OCI-M2 (cell line): ENCODE measurements around the gene ZW10.
"Not testable (repeated sequence)": the region's sequence is repeated elsewhere in the genome, so short reads cannot be mapped to it uniquely, and the experiment has no call there.

Source experiments
- DNase-seq: peaks from one replicate; lab custom pipeline; 2025; ENCODE audit not compliant: unreplicated experiment; lab: John Stamatoyannopoulos, UW

Gene ZW10

GRCh38 chr11:113763040-113763439 lies 10.5 kb downstream of the ZW10 start:
- not testable (repeated sequence) for DNase-seq

- DNase-seq = no peak
These were observed 13.3 kb downstream of the ZW10 start for GRCh38 chr11:113760241-113760640.

- DNase-seq = no peak
These were observed 20.6 kb downstream of the ZW10 start for GRCh38 chr11:113752932-113753331.

GRCh38 chr11:113736323-113736722 lies 37.2 kb downstream of the ZW10 start:
- DNase-seq = no peak

GRCh38 chr11:113732092-113732491 lies 41.4 kb downstream of the ZW10 start:
- DNase-seq = no peak

- DNase-seq = no peak
These were observed 42.4 kb downstream of the ZW10 start for GRCh38 chr11:113730887-113731726.

GRCh38 chr11:113729456-113729855 lies 44.0 kb downstream of the ZW10 start:
- no peak for DNase-seq

GRCh38 chr11:113728814-113729213 lies 44.7 kb downstream of the ZW10 start:
- no peak for DNase-seq

- DNase-seq = no peak
These were observed 47.6 kb downstream of the ZW10 start for GRCh38 chr11:113725913-113726312.

GRCh38 chr11:113725407-113725806 lies 48.1 kb downstream of the ZW10 start:
- no peak for DNase-seq

GRCh38 chr11:113724778-113725177 lies 48.7 kb downstream of the ZW10 start:
- no peak for DNase-seq

- DNase-seq = no peak
These were observed 49.7 kb downstream of the ZW10 start for GRCh38 chr11:113723787-113724186.

GRCh38 chr11:113722934-113723333 lies 50.6 kb downstream of the ZW10 start:
- DNase-seq = no peak

- DNase-seq = no peak
These were observed 51.3 kb downstream of the ZW10 start for GRCh38 chr11:113722221-113722620.

- no peak for DNase-seq
These were observed 51.9 kb downstream of the ZW10 start for GRCh38 chr11:113721462-113722066.

- not testable (repeated sequence) for DNase-seq
These were observed 53.0 kb downstream of the ZW10 start for GRCh38 chr11:113720478-113720877.

GRCh38 chr11:113715882-113716625 lies 57.4 kb downstream of the ZW10 start:
- DNase-seq = no peak

GRCh38 chr11:113715273-113715672 lies 58.2 kb downstream of the ZW10 start:
- no peak for DNase-seq

GRCh38 chr11:113710989-113711388 lies 62.5 kb downstream of the ZW10 start:
- DNase-seq = no peak

GRCh38 chr11:113705871-113706655 lies 67.4 kb downstream of the ZW10 start, which contains the start of gene TMPRSS5:
Gene TMPRSS5, minus strand, starts transcription at chr11:113706308. Its CDS starts 84 bp downstream, at chr11:113706224.
- no peak for DNase-seq

- DNase-seq = not testable (repeated sequence)
These were observed 69.9 kb downstream of the ZW10 start for GRCh38 chr11:113703551-113703950.
